ENCODE results near the gene WAS.

The WAS gene

DNA sequence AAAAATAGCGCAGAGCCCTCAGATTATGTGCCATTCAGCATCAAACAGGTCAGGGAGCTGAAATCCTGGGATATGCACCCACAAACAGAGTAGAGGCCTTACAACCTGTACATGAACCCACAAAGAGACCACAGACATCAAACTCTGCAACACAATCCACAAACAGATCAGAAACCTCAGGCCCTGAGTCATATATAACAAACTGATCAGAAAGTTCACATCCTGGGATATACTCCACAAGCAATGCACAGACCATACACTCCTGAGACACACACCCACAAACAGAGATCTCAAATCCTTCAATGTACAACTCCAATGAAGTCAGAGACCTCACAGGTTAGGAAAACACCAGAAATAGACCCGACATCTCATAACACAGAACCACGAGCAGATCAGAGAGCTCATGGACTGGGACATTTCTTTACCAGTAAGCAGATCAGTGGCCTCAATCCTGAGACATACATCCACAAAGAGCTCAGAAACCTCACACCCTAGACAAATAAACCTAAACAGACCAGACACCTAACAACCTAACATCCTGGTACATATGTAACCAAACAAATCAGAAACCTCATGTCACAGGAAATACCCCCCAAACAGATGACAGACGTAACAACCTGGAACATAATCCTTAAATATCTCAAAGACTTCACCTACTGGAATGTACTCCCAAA is 37.1 kb downstream of the WAS start:
- peak; percentile 76 for ATAC-seq (replicated peaks; ENCODE audit: extremely low read depth, poor library complexity, severe bottlenecking)
- peaks cover 5% of the 10 kb centered on the region for H3K9me3 Mint-ChIP-seq
- no peak overlapping the region for H3K4me3 Mint-ChIP-seq
- no peaks in the 10 kb centered on the region for H3K27me3 Mint-ChIP-seq
- peaks cover 34% of the 10 kb centered on the region for H3K4me1 Mint-ChIP-seq
- H3K27ac Mint-ChIP-seq (ENCODE audit: low read depth) = no peak overlapping the region
- no peak for DNase-seq (ENCODE audit: low spot score in 2 of 2)
- peaks cover 6% of the 10 kb centered on the region for H3K36me3 Mint-ChIP-seq (ENCODE audit: insufficient read depth)

DNA sequence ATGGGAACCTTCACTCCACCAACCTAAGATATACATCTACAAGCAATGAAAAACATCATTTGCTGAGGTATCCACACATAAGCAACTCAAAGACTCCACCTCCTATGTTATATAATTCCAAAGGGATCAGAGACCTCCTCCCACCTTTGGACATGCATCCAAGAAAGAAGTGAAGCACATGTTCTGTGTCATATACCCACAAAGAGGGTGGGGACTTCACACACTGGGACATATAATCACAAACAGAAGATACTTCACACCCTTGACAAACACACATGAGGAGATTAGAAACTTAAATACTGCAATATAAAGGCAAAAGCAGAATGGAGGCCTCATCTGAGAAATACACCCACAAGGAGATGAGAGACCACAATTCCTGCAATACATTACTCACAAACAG is 38.3 kb downstream of the WAS start:
- Mint-ChIP-seq H3K4me3 (no peak overlapping the region), H3K27ac (ENCODE audit: low read depth) (no peak overlapping the region), H3K4me1 (peaks cover 32% of the 10 kb centered on the region), H3K9me3 (peaks cover 5% of the 10 kb centered on the region), H3K27me3 (no peaks in the 10 kb centered on the region), H3K36me3 (ENCODE audit: insufficient read depth) (peaks cover 3% of the 10 kb centered on the region)
- DNase-seq (ENCODE audit: low spot score in 2 of 2) = no peak
- ATAC-seq (replicated peaks; ENCODE audit: extremely low read depth, poor library complexity, severe bottlenecking) = no peak

DNA sequence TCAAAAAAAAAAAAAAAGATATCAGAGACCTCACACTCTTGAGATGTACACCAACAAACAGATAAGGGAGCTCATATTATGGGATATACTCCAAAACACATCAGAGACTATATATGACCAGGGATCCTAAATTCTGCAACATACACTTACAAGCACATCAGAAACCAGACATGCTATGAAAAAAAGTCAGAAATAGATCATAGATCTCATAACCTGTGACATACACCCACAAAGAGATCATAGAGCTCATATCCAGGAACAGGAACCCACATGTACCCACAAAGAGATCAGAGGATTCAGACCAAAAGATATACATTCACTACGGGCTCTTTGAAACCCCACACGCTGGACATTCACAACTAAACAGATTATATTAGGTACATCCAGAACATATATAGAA is 43.0 kb downstream of the WAS start:
- ATAC-seq (replicated peaks; ENCODE audit: extremely low read depth, poor library complexity, severe bottlenecking) (no peak), DNase-seq (ENCODE audit: low spot score in 2 of 2) (no peak)
- Mint-ChIP-seq H3K27ac (ENCODE audit: low read depth) (peak overlapping the region; percentile 41), H3K36me3 (ENCODE audit: insufficient read depth) (peaks cover 5% of the 10 kb centered on the region), H3K4me3 (no peak overlapping the region), H3K9me3 (no peaks in the 10 kb centered on the region), H3K27me3 (no peaks in the 10 kb centered on the region), H3K4me1 (peaks cover 34% of the 10 kb centered on the region)

DNA sequence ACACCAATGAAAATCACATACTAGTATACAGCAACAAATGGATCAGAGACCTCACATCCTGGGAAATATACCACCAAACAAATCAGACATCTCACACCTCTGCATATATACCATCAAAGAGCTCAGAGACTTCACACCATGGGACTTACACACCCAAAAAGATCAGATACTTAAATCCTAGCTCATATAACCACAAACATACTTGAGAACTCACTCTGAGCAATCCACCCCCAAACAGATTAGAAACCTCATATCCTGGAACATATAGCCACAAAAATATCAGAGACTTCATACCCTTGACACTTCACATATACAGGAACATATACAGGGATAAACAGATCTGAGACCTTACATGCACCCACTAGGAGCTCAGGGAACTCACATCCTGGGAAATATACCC is 45.1 kb downstream of the WAS start:
- Mint-ChIP-seq H3K27me3 (no peaks in the 10 kb centered on the region), H3K36me3 (ENCODE audit: insufficient read depth) (peaks cover 5% of the 10 kb centered on the region), H3K9me3 (no peaks in the 10 kb centered on the region), H3K4me3 (no peak overlapping the region), H3K4me1 (peaks cover 38% of the 10 kb centered on the region), H3K27ac (ENCODE audit: low read depth) (peak overlapping the region; percentile 76)
- DNase-seq (ENCODE audit: low spot score in 2 of 2) (no peak), ATAC-seq (replicated peaks; ENCODE audit: extremely low read depth, poor library complexity, severe bottlenecking) (no peak)

DNA sequence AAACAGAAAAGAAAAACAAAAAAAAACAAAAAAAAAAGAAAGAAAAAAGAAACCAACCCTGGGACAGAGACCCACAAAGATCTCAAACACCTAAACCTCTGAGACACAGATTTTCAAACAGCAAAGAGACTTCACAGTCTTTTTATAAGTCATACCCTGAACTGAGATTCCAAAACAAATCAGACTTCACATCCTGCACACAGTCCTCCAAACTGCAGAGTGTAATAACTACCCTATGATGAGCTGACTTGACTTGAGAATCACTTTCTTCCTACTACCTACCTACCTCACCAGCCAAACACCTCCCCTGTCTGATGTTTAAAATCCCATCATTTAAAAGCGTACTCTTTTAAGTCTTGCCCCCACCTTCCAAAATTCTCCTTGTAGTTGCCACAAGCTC is 52.7 kb downstream of the WAS start:
- DNase-seq (ENCODE audit: low spot score in 2 of 2) (no peak), ATAC-seq (replicated peaks; ENCODE audit: extremely low read depth, poor library complexity, severe bottlenecking) (no peak)
- Mint-ChIP-seq H3K4me1 (peaks cover 20% of the 10 kb centered on the region), H3K27me3 (no peaks in the 10 kb centered on the region), H3K36me3 (ENCODE audit: insufficient read depth) (peaks cover 5% of the 10 kb centered on the region), H3K27ac (ENCODE audit: low read depth) (peak overlapping the region; percentile 5), H3K4me3 (peak overlapping the region; percentile 88), H3K9me3 (no peaks in the 10 kb centered on the region)

DNA sequence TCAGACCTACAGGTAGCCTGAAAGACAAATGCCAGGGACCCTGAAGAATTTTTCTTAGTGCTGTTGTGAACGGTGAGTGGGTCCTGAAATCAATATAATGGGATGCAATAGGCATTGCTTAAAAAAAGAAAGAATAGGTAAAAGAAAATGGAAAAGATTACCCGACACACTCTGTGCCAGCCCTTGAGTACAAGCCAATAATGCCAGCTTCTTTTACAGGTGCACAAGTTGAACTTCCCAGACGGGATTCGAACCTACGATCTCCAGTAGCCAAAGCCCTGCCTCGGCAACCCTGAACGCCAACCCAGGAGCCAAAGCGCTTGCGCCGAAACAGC is 53.2 kb downstream of the WAS start:
- Mint-ChIP-seq H3K4me1 (peaks cover 20% of the 10 kb centered on the region), H3K27me3 (no peaks in the 10 kb centered on the region), H3K9me3 (no peaks in the 10 kb centered on the region), H3K4me3 (peak overlapping the region; percentile 88), H3K36me3 (ENCODE audit: insufficient read depth) (peaks cover 5% of the 10 kb centered on the region), H3K27ac (ENCODE audit: low read depth) (peak overlapping the region; percentile 93)
- DNase-seq (ENCODE audit: low spot score in 2 of 2) = no peak
- ATAC-seq (replicated peaks; ENCODE audit: extremely low read depth, poor library complexity, severe bottlenecking) = no peak

DNA sequence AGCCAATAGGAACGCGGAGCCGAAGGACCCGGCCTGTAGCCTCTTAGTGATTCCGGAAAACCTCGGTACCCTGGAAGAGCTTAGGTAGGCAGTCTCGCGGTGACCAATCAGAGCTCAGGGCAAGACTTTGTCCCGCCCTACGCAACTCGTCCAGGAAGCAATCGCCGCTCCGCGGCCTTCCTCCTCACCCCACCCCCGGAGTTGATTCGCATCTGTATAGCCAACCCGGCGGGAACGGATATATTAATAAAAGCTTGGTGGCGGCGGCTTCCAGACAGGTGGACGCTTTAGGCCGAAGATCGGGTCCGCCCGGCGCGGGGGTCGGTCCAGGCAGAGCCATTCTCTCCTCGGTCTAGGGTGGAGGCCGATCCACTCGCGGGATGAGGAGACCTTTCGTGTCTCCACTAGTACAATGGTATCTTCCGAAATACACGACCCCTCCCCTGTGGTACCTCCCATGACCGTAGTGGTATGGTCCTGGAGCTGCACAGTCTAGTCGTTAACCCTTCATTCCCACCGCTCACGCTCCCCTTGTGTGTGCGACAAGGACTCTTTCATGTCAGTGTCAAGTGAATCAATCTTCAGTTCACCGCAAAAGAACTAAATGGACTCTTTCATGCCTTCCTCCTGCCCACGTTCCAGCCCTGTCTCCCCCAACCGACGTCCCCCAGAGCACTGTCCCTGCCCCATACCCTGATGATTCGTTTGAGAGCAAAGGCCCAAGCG is 53.8 kb downstream of the WAS start:
- Mint-ChIP-seq H3K4me1 (peaks cover 15% of the 10 kb centered on the region), H3K27ac (ENCODE audit: low read depth) (peak overlapping the region; percentile 93), H3K4me3 (peak overlapping the region; percentile 88), H3K27me3 (no peaks in the 10 kb centered on the region), H3K9me3 (no peaks in the 10 kb centered on the region), H3K36me3 (ENCODE audit: insufficient read depth) (peaks cover 5% of the 10 kb centered on the region)
- peak; percentile 98 for ATAC-seq (replicated peaks; ENCODE audit: extremely low read depth, poor library complexity, severe bottlenecking)
- peak; percentile 67 to 83 for DNase-seq (ENCODE audit: low spot score in 2 of 2)

DNA sequence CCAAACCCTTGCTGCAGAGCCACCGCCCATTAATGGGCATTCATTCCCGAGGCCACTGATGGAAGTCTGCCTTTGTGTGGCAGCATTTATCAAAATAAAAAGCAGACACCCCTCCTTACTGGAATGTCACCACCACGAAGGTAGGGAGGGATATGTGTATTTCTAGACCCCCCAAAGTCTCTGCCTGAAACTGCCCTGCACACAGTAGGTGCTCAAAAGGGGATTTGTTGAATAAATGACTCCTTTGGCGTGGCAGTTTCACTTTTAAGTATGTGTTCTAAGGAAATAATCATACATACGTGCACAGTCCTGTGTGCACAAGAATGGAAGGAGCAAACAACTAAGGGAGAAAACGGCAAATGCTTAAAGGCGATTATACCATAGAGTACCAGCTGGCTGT is 54.3 kb downstream of the WAS start:
- Mint-ChIP-seq H3K27ac (ENCODE audit: low read depth) (peak overlapping the region; percentile 93), H3K36me3 (ENCODE audit: insufficient read depth) (peaks cover 5% of the 10 kb centered on the region), H3K27me3 (no peaks in the 10 kb centered on the region), H3K4me3 (peak overlapping the region; percentile 88), H3K4me1 (peaks cover 15% of the 10 kb centered on the region), H3K9me3 (no peaks in the 10 kb centered on the region)
- DNase-seq (ENCODE audit: low spot score in 2 of 2) = no peak
- no peak for ATAC-seq (replicated peaks; ENCODE audit: extremely low read depth, poor library complexity, severe bottlenecking)

Data from central memory CD8-positive, alpha-beta T cell (primary cell).